ENCODE results near the gene DDC.

DDC gene

GRCh38 chr7:50513166-50513871, 51.9 kb downstream of the DDC start:
- TF ChIP-seq CTCF (conservative IDR thresholded peaks at IDR 0.05; ENCODE audit: low read length), result no peak
- no peak for TF ChIP-seq EZH2phosphoT487 (IDR thresholded peaks at IDR 0.05; ENCODE audit: borderline replicate concordance)
- Histone ChIP-seq H3F3A (ENCODE audit: low read depth) (no peaks in the 10 kb centered on the region), H3K9me2 (replicated peaks; ENCODE audit: low read depth, low read length) (no peaks in the 10 kb centered on the region), H3K4me2 (ENCODE audit: low read depth, low read length, poor library complexity, severe bottlenecking) (no peak overlapping the region), H3K79me2 (ENCODE audit: insufficient read depth, low read length) (no peaks in the 10 kb centered on the region), H3K4me3 (ENCODE audit: low read length, poor library complexity, severe bottlenecking) (no peak overlapping the region), H4K20me1 (ENCODE audit: insufficient read depth, low read length, poor library complexity, severe bottlenecking) (no peaks in the 10 kb centered on the region), H3K9me3 (ENCODE audit: insufficient read depth, low read depth, low read length) (no peaks in the 10 kb centered on the region), H3K4me1 (ENCODE audit: insufficient read depth, low read length, poor library complexity, severe bottlenecking) (peaks cover 8% of the 10 kb centered on the region), H3K9ac (ENCODE audit: low read depth, low read length, poor library complexity, severe bottlenecking) (no peak overlapping the region), H3K36me3 (ENCODE audit: insufficient read depth, low read length) (no peaks in the 10 kb centered on the region), H2AFZ (ENCODE audit: low read length) (no peak overlapping the region), H3K27me3 (ENCODE audit: insufficient read depth, low read length, poor library complexity, severe bottlenecking) (no peaks in the 10 kb centered on the region)

DNA sequence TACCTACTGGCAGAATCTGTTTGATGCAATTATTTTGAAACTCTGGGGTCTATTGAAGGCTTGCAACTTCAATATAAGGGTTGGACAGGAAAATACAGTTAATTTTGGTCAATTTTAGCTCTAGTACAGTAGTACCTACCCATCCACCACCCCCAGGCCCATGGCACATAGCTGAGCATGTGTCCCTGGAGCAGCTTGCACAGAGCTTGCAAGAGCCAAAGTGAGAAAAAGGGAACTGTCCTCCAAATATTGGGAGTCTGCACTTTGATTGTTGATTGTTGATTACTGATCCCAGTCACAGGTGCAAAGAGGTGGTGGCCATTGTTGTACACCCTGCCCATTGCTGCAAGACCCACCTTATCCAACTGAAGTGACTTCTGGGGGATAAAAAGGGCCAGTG, 52.8 kb downstream of the DDC start:
- Histone ChIP-seq H3K36me3 (ENCODE audit: insufficient read depth, low read length) (no peaks in the 10 kb centered on the region), H3K79me2 (ENCODE audit: insufficient read depth, low read length) (no peaks in the 10 kb centered on the region), H2AFZ (ENCODE audit: low read length) (no peak overlapping the region), H3K4me1 (ENCODE audit: insufficient read depth, low read length, poor library complexity, severe bottlenecking) (peaks cover 16% of the 10 kb centered on the region), H3K4me3 (ENCODE audit: low read length, poor library complexity, severe bottlenecking) (no peak overlapping the region), H3K9me3 (ENCODE audit: insufficient read depth, low read depth, low read length) (no peaks in the 10 kb centered on the region), H3K9ac (ENCODE audit: low read depth, low read length, poor library complexity, severe bottlenecking) (no peak overlapping the region), H4K20me1 (ENCODE audit: insufficient read depth, low read length, poor library complexity, severe bottlenecking) (no peaks in the 10 kb centered on the region), H3K9me2 (replicated peaks; ENCODE audit: low read depth, low read length) (no peaks in the 10 kb centered on the region), H3K27me3 (ENCODE audit: insufficient read depth, low read length, poor library complexity, severe bottlenecking) (no peaks in the 10 kb centered on the region), H3F3A (ENCODE audit: low read depth) (no peaks in the 10 kb centered on the region), H3K4me2 (ENCODE audit: low read depth, low read length, poor library complexity, severe bottlenecking) (no peak overlapping the region)
- TF ChIP-seq EZH2phosphoT487 (IDR thresholded peaks at IDR 0.05; ENCODE audit: borderline replicate concordance) (no peak), CTCF (conservative IDR thresholded peaks at IDR 0.05; ENCODE audit: low read length) (no peak)

DNA sequence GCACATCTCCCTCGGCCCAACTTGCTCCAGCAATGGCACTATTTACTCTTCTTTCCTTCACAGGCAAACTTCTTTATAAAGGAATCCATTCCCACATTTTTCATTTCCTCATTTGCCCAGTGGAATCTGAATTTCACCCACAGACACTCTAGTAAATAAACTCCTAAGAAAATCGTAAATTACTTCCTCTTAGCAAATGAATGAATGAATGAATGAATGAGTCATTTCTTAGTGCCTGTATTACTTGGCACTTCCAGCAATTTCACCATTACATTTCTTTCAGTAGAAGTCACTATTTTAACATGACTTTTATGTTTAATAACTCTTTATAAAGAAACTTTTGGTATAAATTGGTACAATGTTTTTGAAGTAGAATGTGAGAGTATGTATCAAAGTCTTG, 55.7 kb downstream of the DDC start:
- Histone ChIP-seq H3K27me3 (ENCODE audit: insufficient read depth, low read length, poor library complexity, severe bottlenecking) (no peaks in the 10 kb centered on the region), H3K4me1 (ENCODE audit: insufficient read depth, low read length, poor library complexity, severe bottlenecking) (peaks cover 37% of the 10 kb centered on the region), H4K20me1 (ENCODE audit: insufficient read depth, low read length, poor library complexity, severe bottlenecking) (no peaks in the 10 kb centered on the region), H3K9me3 (ENCODE audit: insufficient read depth, low read depth, low read length) (no peaks in the 10 kb centered on the region), H3F3A (ENCODE audit: low read depth) (no peaks in the 10 kb centered on the region), H3K36me3 (ENCODE audit: insufficient read depth, low read length) (no peaks in the 10 kb centered on the region), H3K9me2 (replicated peaks; ENCODE audit: low read depth, low read length) (no peaks in the 10 kb centered on the region), H3K9ac (ENCODE audit: low read depth, low read length, poor library complexity, severe bottlenecking) (no peak overlapping the region), H3K4me2 (ENCODE audit: low read depth, low read length, poor library complexity, severe bottlenecking) (no peak overlapping the region), H3K4me3 (ENCODE audit: low read length, poor library complexity, severe bottlenecking) (no peak overlapping the region), H3K79me2 (ENCODE audit: insufficient read depth, low read length) (no peaks in the 10 kb centered on the region), H2AFZ (ENCODE audit: low read length) (no peak overlapping the region)
- no peak for TF ChIP-seq EZH2phosphoT487 (IDR thresholded peaks at IDR 0.05; ENCODE audit: borderline replicate concordance)
- no peak for TF ChIP-seq CTCF (conservative IDR thresholded peaks at IDR 0.05; ENCODE audit: low read length)

Measured in Loucy (cell line).